Hepatic stellate cell (primary cell): ENCODE data around the gene JPH4.
"Not testable (repeated sequence)": the region's sequence is repeated elsewhere in the genome, so short reads cannot be mapped to it uniquely, and the experiment has no call there.

Experiments
- DNase-seq: peaks from one replicate; pipeline ENCODE4 v3.0.0; 2011; ENCODE audit warnings: low spot score

JPH4 gene

DNA sequence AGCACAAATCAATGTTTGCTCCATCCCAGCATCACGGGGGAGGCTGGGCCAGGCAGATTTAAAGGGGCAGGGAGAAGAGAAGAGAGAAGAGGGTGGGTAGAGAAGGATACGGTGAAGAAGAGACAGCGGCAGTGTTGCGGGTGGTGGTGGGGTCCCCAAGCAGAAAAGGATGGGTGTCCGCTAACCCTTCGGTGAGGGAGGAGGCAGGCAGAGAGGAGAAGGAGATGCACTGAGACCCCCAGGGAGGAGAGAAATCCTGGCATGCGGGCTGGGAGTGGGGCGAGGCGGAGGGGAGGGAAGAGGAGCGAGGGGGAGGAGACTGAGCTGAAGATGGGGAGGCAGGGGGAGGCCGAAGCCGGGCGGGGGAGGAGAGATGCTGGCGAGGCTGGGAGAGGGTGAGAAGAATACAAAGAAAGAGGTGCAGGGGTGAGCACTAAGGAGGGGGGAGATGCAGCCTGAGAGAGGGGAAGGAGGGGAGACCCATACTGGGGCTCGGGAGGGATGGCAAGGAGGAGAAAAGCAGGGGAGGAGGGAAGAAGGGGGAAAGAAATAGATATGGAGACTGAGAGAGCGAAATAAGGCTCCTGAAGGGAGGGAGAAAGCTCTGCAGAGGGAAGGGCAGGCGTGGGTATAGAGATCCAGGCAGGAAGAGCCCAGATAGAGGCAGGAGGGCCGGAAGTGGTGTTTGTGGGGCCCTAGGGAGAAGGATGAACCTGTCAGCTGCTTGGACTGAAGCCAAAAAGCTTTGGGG, at the start of gene JPH4:
JPH4 (minus strand) TSS at position 231 of the 751 bp plus-strand sequence. CDS start 1,337 bp downstream, outside the sequence.
- no peak for DNase-seq

DNA sequence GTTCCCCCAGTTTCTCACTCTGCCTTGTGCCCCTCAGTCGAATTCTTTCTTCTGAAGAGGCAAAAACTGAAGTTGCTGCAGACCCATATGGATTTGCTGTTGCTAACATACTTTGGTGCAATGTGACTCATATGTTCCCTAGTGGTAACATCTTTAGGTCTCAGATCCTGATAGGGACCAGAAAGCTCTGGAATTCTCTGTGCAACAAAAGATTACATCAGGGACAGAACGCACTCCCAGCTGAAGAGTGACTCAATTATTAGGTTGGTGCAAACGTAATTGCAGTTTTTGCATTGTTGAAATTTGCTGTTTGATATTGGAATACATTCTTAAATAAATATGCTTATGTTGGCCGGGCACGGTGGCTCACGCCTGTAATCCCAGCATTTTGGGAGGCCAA, 49.4 kb upstream of the JPH4 start:
- DNase-seq = no peak

DNA sequence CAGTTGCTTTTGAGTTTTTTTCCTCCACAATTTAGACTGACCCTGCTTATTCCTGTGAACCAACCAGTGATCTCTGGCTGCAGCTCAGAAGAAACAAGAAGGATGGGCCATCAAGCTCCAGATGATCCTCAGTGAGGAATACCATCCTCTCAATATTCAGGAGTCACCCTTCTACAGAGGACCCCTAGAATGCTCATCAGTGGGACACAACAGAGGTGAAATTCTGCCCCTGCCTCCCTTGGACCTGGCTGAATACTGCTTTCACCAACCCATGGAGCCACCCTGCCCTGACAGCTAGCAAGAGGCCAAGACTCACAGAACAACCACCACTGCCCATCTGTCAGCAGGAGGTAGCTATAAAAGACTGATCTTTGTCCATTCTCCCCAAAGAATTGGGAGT, 48.4 kb upstream of the JPH4 start:
- no peak for DNase-seq

DNA sequence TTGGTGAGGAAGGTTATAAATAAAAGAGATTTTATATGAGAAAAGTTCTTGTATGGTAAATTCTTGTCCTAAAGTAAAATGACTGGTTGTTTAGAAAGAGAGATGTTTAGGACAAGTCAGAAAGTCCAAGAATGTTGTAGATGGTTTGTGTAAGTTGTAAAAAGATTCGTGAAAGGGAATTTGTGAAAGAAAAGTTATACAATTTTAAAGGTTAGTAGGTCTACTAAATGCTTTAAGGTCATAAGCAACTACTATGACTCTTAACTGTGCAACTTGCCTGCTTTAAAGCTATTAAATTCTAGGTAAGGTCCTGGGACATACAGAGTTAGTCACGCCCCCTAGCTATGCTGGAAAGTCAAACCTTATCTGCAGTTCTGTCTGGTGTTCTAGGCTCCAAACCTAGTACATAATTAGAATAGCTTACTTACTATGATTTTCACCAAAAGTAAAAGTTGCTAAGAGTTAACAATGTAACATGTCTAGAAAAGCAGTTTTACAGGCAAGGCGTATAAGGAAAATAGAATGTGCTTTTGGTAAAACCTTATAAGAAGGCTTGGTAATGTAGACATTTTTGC, 46.3 kb upstream of the JPH4 start:
- no peak for DNase-seq

DNA sequence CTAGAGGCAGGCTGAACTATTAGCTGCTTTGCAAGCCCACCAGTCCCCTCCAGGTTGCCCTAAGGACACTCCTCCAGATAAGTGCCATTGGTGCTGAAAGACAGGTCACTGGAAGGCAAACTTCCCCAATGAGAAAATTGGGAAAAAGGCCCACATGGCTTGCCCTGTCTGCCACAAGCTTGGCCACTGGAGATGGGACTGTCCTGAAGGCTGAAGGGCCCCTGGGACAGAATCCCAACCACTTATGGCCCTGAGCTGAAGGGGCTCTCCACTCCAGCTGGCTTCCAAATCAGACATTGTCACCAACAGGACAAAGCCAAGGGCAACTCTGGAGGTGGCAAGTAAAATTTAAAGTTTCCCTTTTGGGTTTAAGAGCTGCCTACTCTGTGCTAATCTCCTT, 45.4 kb upstream of the JPH4 start:
- DNase-seq = no peak

DNA sequence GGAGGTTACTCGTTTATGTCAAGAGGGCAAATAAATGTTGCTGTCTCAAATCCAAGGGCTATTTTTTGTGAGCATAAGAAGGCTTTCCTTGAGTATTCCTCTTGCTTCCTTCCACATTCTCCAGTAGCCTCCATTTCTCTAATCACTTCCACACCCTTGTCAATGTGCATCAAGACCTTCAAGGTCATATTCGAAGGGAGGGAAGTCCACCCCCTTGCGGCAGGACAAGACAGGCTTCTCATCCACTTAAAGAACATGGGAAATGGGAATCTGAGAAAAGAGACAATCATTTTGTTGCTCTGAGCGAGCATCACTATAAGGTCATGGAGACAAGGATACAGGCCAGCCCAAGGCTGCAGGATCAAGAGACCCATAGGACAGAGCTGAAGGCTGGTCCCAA, 44.4 kb upstream of the JPH4 start:
- DNase-seq = no peak

DNA sequence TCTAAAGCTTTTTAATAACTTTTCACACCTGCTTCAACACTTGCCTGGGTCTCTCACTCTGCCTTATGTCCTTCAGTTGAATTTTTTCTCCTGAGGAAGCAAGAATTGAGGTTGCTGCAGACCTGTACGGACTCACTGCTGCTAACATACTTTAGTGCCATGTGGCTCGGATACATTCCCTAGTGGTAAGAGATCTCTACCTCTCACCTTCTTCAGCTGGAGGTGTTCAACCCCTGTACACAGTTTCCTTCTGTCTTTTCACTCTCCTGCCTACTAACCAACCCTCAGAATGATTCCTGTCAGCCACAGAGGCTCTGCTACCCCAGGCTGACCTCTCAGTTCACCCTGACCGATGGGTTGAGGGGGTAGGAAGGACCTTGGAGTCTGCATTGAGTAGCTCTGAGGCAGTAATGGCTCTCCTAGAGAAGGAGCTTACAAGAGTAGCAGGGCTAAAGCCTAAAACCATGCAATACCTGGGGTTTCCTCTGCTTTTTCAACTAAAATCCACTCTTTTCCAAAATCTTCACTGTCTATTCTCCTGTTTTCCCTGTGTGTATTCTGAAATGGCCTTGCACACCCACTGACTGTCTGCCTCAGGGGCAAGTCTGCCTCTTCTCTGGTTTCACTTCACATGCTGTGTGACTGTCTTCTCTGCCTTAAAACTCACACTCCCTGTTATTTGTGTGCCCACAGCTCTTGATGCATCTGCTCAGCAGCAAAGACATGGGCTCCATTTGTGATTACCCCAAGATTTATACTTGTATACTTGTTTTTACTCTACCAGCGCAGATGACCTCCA, 43.5 kb upstream of the JPH4 start:
- no peak for DNase-seq

DNA sequence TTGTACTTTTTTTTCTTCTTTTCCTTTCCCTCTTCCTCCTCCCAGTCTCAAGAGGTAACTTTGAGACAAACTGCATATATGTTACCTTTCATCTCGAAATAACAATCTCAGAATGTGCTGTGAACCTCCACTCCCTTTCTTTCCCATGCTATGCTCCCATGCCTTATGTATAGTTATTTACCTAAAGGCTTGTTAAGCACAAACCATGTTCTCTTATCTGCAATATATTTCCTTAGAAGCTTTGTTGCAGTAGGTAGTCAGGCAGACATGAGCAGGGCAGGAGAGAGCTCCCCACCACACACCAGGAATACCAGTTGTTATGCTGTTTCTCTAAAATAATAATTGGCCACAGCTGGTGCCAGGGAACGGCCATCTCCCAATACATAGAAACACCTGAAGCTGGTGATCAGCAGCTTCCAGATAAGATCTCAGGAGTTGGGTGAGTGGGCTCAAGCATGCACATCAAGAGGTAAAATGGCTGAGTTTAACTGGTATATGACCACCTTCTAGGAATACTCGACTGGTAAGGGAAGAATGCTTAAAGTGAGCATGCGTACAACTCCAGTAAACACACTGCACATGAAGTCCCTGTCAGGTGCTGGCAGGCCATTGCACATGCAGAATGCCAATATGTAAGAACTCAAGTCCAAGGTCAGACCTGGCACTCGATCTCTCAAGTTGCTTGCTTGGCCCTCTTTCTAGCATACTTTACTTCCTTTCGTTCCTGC, 42.8 kb upstream of the JPH4 start:
- DNase-seq = no peak

DNA sequence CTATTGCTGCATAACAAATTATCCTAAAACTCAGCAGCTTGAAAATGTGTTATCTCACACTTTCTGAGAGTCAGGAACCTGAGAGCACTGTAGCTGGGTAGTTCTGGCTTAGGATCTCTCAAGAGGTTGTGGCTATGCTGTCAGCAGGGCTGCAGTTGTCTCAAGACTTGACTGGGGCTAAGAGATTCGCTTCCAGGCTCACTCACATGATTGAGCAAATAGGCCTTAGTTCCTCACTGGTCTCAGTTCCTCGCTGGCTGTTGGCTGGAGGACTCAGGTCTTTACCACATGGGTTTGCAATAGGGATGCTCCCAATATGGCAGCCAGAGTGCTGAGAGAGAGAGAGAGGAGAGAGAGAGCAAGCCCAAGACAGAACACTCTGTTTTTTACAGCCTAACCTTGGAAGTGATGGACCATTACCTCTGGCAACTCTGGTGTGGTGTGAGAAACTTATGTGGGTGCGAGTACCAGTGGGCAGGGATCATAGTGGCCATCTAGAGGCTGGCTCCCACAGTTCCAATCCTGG, 41.6 kb upstream of the JPH4 start:
- no peak for DNase-seq

DNA sequence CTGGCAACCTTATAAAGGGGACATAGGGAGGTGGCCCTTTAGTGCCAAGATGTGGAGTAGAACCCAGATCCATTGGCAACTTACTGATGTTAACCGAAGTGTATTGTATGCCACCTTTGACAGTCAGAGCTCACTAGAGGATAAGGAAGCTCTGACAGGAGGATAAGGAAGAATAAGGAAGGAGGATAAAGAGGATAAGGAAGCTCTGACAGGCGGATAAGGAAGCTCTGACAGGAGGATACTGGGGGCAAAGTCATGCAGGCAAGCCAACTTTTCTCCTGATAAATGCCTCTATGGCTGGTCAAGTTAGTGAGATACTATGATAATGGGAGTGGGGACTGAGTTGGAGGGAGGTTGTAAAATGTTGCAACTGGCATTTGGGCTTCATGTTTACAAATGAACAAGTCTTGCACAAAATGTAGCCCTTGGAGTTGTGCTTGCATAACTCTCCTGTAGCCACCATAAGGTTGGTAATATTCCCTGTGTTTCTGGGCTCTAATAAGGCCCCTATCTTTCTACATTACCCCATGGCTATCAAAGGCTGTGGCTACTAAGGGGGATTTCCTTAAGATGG, 39.9 kb upstream of the JPH4 start:
- no peak for DNase-seq

DNA sequence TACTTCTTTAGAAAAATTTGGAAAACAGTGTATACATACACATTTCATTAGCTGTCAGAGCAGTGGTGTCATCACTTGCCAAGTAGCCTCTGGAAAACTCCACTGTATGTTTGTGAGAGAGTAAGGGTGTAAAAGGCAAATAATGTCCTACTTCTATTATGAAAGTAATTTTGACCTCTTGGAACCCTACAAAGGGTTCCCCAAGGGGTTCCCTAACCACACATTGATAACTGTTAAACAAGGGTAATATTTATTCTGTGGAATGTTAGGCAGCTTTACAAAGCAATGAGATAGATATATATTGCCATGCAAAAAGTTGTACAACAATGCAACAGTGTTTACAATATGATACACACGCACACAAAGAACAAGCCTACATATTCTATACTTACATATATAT, 38.9 kb upstream of the JPH4 start:
- DNase-seq = no peak

DNA sequence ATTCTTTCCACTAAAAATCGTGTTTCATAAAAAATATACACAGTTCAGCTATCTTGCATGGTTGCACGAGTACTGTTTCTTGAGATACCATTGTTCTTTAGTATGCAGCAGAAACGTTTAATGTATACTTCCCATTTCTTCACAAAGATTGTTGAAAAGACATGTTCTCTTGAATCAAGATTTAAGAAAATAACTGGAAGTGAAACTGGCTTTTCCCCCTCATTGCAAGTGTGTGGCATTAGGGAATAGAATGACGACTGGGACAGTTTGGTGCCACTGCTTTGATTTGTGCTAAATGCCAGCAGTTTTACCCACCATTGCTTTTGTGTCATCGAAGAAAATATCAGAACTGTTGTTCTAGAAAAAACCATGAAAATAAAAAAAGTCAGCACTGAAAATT, 37.3 kb upstream of the JPH4 start:
- DNase-seq = no peak

DNA sequence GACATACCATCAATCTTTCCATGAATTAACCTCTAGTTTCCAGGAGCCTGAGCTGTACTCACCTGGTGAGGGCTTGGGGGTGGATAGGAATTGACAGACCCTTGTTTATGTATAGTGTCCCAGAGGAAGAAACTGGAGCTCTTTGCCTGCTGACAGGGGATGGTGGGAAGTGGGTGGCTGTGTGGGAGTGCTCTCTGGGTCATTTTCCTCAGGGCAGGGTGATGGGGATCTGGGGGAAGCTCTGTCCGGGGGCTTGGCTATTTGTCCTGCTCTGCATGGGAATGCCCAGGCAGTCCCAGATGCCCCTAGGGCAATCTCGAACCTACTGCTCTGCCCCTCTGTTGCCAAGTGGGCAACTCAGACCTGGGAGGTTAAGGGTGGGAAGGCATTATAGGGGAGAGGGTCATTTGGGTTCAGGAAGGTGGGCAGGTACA, 35.8 kb upstream of the JPH4 start:
- DNase-seq = no peak

DNA sequence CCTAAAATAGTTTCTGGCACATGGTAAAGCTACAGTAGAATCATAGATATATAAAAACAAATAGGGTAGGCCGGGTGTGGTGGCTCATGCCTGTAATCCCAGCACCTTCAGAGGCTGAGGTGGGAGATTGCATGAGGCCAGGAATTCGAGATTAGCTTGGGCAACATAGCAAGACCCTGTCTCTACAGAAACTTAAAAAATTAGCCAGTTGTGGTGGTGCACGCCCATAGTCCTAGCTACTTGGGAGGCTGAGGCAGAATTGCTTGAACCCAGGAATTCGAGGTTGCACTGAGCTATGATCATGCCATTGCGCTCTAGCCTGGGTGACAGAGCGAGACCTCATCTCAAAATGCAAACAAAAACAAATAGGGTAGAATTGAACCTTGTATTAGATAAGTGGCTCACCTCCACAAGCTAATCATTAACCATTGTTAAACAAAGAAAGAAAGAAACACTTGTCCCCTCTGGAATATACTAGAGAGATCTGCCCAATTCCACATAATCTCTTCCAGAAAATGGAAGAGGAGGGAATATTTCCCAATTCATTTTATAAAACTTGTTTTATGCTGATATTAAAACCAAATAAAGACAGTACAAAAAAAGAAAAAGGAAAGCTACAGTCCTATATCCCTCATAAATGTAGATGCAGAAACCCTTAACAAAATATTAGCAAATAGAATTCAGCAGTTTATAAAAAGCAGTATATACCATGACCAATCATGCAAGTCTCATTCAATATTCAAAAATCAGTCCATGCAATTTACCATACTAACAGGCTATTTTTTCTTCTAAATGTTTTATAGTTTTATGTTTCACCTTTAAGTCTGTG, 34.9 kb upstream of the JPH4 start:
- no peak for DNase-seq

DNA sequence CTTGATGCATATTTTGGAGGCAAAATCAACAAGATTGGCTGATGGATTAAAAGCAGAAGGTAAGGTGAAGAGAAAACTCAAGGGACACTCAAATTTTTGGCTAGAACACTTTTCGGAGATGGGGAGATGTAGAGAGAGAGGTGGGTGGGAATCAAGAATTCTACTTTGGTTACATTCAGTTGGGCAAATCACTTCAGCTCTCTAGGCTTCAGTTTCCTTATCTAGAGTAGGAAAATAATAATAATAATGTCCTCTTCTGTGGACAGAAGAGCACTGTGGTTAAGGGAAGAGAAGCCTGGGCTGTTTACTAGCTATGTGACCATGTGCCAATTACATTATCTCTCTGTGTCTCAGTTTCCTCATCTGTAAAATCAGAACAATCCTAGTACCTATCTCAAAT, 34.2 kb upstream of the JPH4 start:
- no peak for DNase-seq

DNA sequence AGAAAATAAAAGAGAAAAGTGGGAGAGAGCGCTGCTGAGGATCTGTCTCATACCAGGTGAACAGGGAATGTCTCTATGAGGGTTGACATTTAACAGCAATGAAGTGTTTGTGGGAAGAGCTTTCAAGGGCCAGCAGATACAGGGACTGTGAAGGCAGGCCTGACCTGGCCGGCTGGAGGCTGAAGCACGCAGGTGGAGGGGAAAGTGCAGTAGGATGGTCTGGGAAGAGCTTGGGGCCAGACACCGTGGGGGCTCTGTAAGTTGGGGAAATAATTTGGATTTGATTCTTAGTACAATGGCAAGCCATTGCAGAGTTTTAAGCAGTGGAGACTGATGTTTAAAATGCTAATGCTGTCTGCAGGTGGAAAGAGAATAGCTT, 33.8 kb upstream of the JPH4 start:
- DNase-seq = no peak

DNA sequence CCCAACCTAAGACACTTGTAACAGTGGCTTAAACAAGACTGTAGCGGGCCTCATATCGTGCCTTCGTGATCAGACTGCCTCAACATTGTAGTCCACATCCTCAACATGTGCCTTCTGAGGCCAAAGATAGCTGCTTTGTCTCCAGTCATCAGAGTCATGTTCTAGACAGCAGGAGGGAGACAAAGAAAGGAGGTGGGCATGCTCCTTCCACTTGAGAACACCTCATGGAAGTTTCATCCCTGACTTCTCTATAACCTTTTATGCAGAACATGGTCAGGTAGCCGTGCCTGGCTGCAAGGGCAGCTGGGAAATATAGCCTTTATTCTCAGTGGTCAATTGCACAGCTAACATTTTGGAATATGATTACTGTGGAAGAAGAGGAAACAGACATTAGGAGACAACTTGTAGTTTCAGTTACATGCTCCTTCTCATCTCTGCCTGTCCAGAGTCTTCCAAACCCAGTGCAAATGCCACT, 32.3 kb upstream of the JPH4 start:
- DNase-seq = no peak

DNA sequence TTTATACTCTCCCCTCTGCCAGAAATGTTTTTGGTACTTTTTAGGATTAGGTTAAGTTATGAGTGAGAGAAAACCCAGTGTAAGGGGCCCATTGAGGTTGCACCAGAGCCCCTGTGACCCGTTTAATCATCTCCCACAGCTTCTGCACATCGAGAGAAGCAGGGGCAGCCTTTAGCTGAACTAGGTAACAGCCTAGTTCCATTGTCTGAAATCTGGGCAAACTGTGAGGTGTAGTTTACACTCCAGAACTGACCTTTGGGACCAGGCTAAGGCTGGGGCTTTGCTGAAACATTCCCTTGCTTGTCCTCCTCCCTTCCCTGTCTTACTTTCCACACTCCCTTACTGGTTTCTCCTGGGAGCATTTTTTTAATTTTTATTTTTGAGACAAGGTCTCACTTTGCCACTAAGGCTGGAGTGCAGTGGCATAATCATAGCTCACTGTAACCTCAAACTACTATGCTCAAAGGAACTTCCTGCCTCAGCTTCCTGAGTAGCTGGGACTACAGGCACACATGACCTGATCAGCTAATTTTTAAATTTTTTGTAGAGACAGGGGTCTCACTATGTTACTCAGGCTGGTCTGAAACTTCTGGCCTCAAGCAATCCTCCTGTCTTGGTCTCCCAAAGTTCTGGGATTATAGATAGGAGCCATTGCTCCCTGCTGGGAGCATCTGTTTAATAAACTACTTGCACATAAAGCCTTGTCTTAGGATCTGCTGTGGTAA, 31.7 kb upstream of the JPH4 start:
- DNase-seq = no peak

DNA sequence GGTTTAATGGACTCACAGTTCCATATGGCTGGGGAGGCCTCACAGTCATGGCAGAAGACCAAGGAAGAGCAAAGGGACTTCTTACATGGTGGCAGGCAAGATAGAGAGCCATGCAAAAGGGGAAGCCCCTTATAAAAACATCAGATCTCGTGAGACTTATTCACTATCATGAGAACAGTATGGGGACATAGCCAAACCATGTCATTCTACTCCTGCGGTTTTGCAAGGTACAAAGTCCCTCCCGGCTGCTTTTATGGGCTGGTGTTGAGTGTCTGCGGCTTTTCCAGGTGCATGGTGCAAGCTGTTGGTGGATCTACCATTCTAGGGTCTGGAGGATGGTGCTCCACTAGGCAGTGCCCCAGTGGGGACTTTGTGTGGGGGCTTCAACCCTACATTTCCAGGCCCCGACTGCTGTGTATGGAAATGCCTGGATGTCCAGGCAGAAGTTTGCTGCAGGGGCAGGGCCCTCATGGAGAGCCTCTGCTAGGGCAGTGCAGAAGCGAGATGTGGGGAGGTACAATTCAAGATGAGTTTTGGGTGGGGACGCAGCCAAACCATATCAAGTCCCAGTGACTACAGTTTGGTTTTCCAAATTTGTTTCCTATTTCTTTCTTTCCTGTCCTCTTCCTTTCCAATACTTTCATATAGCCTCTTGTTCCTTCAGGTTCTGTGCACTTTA, 31.0 kb upstream of the JPH4 start:
- DNase-seq = not testable (repeated sequence)

DNA sequence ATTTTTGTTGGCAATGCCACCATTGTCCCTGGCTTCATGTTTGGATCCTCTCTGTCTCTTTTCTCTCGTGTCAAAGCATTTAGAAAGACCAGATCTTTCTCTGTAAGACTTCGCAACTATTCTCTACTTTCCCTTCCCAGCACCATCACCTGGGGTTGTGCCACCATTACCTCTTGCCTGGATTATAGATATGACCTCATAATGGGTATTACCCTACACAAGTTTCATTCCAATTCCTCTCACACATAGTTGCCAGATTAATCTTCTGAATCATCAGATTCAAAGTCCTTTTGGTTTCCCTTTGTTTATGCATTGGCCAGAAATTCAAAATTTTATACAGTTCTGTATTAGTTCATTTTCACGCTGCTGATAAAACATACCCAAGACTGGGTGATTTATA, 30.4 kb upstream of the JPH4 start:
- no peak for DNase-seq
